Activated effector memory CD4-positive, alpha-beta T cell treated with Interleukin-2 at 50 U/mL for 16 hours (primary cell): ENCODE results near the gene IL17RD.

Experiments used
- DNase-seq: peaks from one replicate; pipeline ENCODE4 v3.0.0-alpha.2; 2020

Gene IL17RD

GRCh38 chr3:57158813-57159738 is 6.1 kb downstream of the IL17RD start:
- DNase-seq, result no peak

GRCh38 chr3:57158325-57158724 is 6.8 kb downstream of the IL17RD start:
- DNase-seq, result no peak

GRCh38 chr3:57157545-57157944 is 7.6 kb downstream of the IL17RD start:
- DNase-seq, result no peak

GRCh38 chr3:57155310-57155643 is 9.9 kb downstream of the IL17RD start:
- no peak for DNase-seq

- DNase-seq, result no peak
These were observed 10.5 kb downstream of the IL17RD start for GRCh38 chr3:57154470-57155309.

- no peak for DNase-seq
These were observed 12.7 kb downstream of the IL17RD start for GRCh38 chr3:57152151-57153143.

- no peak for DNase-seq
These were observed 13.4 kb downstream of the IL17RD start for GRCh38 chr3:57151749-57152148.

GRCh38 chr3:57151021-57151449 is 14.1 kb downstream of the IL17RD start:
- no peak for DNase-seq

GRCh38 chr3:57150113-57150581 is 15.0 kb downstream of the IL17RD start:
- no peak for DNase-seq

GRCh38 chr3:57147071-57147470 is 18.1 kb downstream of the IL17RD start:
- DNase-seq, result no peak

- DNase-seq, result no peak
These were observed 19.3 kb downstream of the IL17RD start for GRCh38 chr3:57145852-57146251.

- DNase-seq, result no peak
These were observed 20.2 kb downstream of the IL17RD start for GRCh38 chr3:57144952-57145351.

- DNase-seq, result no peak
These were observed 21.2 kb downstream of the IL17RD start for GRCh38 chr3:57143886-57144459.

GRCh38 chr3:57142411-57142723 is 22.8 kb downstream of the IL17RD start:
- no peak for DNase-seq

GRCh38 chr3:57141719-57142410 is 23.3 kb downstream of the IL17RD start:
- DNase-seq, result no peak

GRCh38 chr3:57140894-57141293 is 24.3 kb downstream of the IL17RD start:
- DNase-seq, result no peak

GRCh38 chr3:57135964-57136719 is 29.0 kb downstream of the IL17RD start:
- no peak for DNase-seq

- no peak for DNase-seq
These were observed 32.0 kb downstream of the IL17RD start for GRCh38 chr3:57133157-57133556.

- no peak for DNase-seq
These were observed 32.5 kb downstream of the IL17RD start for GRCh38 chr3:57132674-57133073.

GRCh38 chr3:57131210-57131588 is 34.0 kb downstream of the IL17RD start:
- DNase-seq, result no peak
